IPS-18a (cell line): ENCODE measurements around the gene BRI3BP.

Source experiments
- H3K27ac ChIP-seq: one replicate; pipeline ENCODE4 v1.5.1; 2013; ENCODE audit warnings: low read length
- H3K27me3 ChIP-seq: one replicate; pipeline ENCODE4 v1.6.1; 2013; ENCODE audit warnings: mild to moderate bottlenecking, low read length; ENCODE audit not compliant: control insufficient read depth, insufficient read depth
- H3K36me3 ChIP-seq: one replicate; pipeline ENCODE4 v1.6.1; 2013; ENCODE audit warnings: low read depth, low read length; ENCODE audit not compliant: control insufficient read depth
- H3K4me1 ChIP-seq: one replicate; pipeline ENCODE4 v1.6.1; 2013; ENCODE audit warnings: low read depth, low read length; ENCODE audit not compliant: control insufficient read depth
- H3K4me3 ChIP-seq: one replicate; pipeline ENCODE4 v1.5.1; 2013; ENCODE audit warnings: low read length
- H3K9ac ChIP-seq: one replicate; pipeline ENCODE4 v1.6.1; 2013; ENCODE audit warnings: mild to moderate bottlenecking, low read length, moderate library complexity
- H3K9me3 ChIP-seq: one replicate; pipeline ENCODE4 v1.6.1; 2013; ENCODE audit warnings: low read depth, low read length; ENCODE audit not compliant: control insufficient read depth

BRI3BP gene

GRCh38 chr12:124956571-124956970 lies 36.9 kb upstream of the BRI3BP start:
- no peaks in the 10 kb centered on the region for H3K9me3 ChIP-seq
- no peaks in the 10 kb centered on the region for H3K4me1 ChIP-seq
- no peak overlapping the region for H3K4me3 ChIP-seq
- no peak overlapping the region for H3K9ac ChIP-seq
- H3K27ac ChIP-seq: no peak overlapping the region
- peaks cover 56% of the 10 kb centered on the region for H3K36me3 ChIP-seq
- no peaks in the 10 kb centered on the region for H3K27me3 ChIP-seq

- Histone ChIP-seq H3K9ac (no peak overlapping the region), H3K27me3 (no peaks in the 10 kb centered on the region), H3K27ac (no peak overlapping the region), H3K9me3 (no peaks in the 10 kb centered on the region), H3K4me3 (no peak overlapping the region), H3K4me1 (no peaks in the 10 kb centered on the region), H3K36me3 (peaks cover 68% of the 10 kb centered on the region)
These were observed 32.4 kb upstream of the BRI3BP start for GRCh38 chr12:124961055-124961454.

DNA sequence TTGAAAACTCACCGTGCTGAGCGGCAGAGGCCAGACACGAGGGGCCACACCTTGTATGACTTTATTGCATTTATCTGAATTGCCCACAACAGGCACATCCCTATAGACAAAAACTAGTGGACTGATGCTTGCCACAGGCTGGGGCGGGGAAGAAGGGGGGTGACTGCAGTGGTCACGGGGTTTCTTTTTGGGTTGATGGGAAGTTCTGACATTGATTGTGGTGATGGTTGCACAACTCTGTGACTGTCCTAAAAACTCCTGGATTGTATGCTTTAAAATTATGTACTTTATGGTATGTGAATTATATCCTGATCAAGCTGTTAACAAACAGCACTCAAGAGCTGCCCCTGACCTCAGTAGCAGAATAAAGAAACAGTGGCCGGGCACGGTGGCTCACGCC lies 30.2 kb upstream of the BRI3BP start:
- H3K36me3 ChIP-seq: peaks cover 67% of the 10 kb centered on the region
- H3K9me3 ChIP-seq: no peaks in the 10 kb centered on the region
- no peaks in the 10 kb centered on the region for H3K4me1 ChIP-seq
- H3K4me3 ChIP-seq: no peak overlapping the region
- H3K9ac ChIP-seq: no peak overlapping the region
- H3K27me3 ChIP-seq: no peaks in the 10 kb centered on the region
- H3K27ac ChIP-seq: no peak overlapping the region

- no peak overlapping the region for H3K9ac ChIP-seq
- H3K4me1 ChIP-seq: no peaks in the 10 kb centered on the region
- no peak overlapping the region for H3K4me3 ChIP-seq
- H3K27me3 ChIP-seq: no peaks in the 10 kb centered on the region
- no peak overlapping the region for H3K27ac ChIP-seq
- no peaks in the 10 kb centered on the region for H3K9me3 ChIP-seq
- peaks cover 69% of the 10 kb centered on the region for H3K36me3 ChIP-seq
These were observed 29.2 kb upstream of the BRI3BP start for GRCh38 chr12:124964251-124964650.

- no peaks in the 10 kb centered on the region for H3K4me1 ChIP-seq
- H3K9me3 ChIP-seq: no peaks in the 10 kb centered on the region
- peaks cover 62% of the 10 kb centered on the region for H3K36me3 ChIP-seq
- no peak overlapping the region for H3K9ac ChIP-seq
- no peak overlapping the region for H3K4me3 ChIP-seq
- no peaks in the 10 kb centered on the region for H3K27me3 ChIP-seq
- no peak overlapping the region for H3K27ac ChIP-seq
These were observed 28.5 kb upstream of the BRI3BP start for GRCh38 chr12:124964836-124965462.

GRCh38 chr12:124967016-124967739 lies 26.3 kb upstream of the BRI3BP start:
- H3K4me1 ChIP-seq: no peaks in the 10 kb centered on the region
- peaks cover 60% of the 10 kb centered on the region for H3K36me3 ChIP-seq

DNA sequence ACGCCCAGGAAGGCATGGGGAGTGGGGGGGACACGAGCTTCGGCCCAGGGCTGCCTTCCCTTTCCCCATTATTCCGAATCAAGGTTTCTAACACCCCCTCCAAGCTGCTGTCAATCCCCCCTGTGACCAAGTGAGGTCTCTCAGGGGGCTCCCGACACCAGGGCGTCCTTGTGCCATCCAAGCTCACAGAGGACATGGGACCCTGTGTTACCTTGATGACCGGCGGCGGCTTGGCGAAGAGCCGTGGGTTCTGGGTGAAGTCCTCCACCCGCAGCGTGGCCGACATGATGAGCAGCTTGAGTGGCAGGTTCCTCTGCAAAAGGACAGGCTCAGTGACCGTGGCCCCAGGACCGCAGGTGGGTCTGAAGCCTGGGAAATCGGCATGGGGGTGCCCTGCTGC lies 24.8 kb upstream of the BRI3BP start:
- Histone ChIP-seq H3K36me3 (peaks cover 57% of the 10 kb centered on the region), H3K4me3 (no peak overlapping the region)

More at GRCh38 chr12:124967016-124967739, 26.3 kb upstream of the BRI3BP start:
- no peak overlapping the region for H3K4me3 ChIP-seq
- H3K9me3 ChIP-seq: no peaks in the 10 kb centered on the region
- no peak overlapping the region for H3K27ac ChIP-seq
- H3K9ac ChIP-seq: no peak overlapping the region
- H3K27me3 ChIP-seq: no peaks in the 10 kb centered on the region

DNA sequence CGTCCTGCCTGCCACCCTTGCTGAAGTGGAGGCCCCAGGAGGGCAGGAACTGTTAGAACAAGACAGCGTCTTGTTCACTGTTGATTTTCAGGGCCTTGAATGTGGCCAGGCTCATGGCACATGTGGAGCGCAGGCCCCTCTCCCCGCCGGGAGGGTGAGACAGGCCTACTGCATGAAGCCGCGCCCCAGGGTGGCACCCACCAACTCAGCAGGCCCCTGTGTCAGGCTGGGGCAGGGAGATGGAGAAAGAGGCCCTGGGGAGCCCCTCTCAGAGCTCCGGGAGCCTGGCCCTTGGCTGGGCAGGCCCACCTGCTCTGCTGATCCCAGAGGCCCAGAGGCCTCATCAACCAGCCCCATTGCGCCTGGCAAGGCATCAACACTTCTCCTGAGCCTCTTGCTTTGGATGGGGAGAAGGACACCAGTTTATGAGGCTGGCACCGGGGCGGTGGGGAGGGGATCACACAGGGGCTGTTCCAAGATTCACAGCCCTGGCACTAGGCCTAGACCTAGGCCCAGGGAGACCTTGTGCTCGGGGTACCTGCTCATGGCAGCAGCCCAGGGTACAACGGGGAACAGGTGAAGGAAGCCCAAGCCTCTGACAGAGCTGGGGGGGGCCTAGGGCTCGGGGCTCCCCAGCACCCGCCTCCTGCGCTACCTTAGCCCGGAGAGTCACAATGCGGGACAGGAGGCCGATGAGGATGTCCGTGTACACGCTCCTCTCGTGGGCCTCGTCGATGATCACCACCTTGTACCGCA lies 22.6 kb upstream of the BRI3BP start:
- Histone ChIP-seq H3K36me3 (peaks cover 58% of the 10 kb centered on the region), H3K4me1 (no peaks in the 10 kb centered on the region), H3K4me3 (no peak overlapping the region), H3K9ac (no peak overlapping the region), H3K27ac (no peak overlapping the region), H3K27me3 (no peaks in the 10 kb centered on the region), H3K9me3 (no peaks in the 10 kb centered on the region)

More for the DNA sequence above, 24.8 kb upstream of the BRI3BP start:
- H3K27me3 ChIP-seq: no peaks in the 10 kb centered on the region
- H3K9me3 ChIP-seq: no peaks in the 10 kb centered on the region
- H3K9ac ChIP-seq: no peak overlapping the region
- H3K27ac ChIP-seq: no peak overlapping the region
- H3K4me1 ChIP-seq: no peaks in the 10 kb centered on the region

GRCh38 chr12:124971603-124972002 lies 21.8 kb upstream of the BRI3BP start:
- Histone ChIP-seq H3K4me1 (no peaks in the 10 kb centered on the region), H3K27ac (no peak overlapping the region), H3K4me3 (no peak overlapping the region), H3K9me3 (no peaks in the 10 kb centered on the region), H3K9ac (no peak overlapping the region), H3K27me3 (no peaks in the 10 kb centered on the region), H3K36me3 (peaks cover 56% of the 10 kb centered on the region)

GRCh38 chr12:124972211-124972610 lies 21.2 kb upstream of the BRI3BP start:
- Histone ChIP-seq H3K9ac (no peak overlapping the region), H3K36me3 (peaks cover 55% of the 10 kb centered on the region), H3K4me1 (no peaks in the 10 kb centered on the region)

GRCh38 chr12:124975276-124975675 lies 18.2 kb upstream of the BRI3BP start:
- no peak overlapping the region for H3K9ac ChIP-seq
- H3K27ac ChIP-seq: no peak overlapping the region
- no peaks in the 10 kb centered on the region for H3K9me3 ChIP-seq
- peaks cover 70% of the 10 kb centered on the region for H3K36me3 ChIP-seq
- H3K4me3 ChIP-seq: no peak overlapping the region
- no peaks in the 10 kb centered on the region for H3K27me3 ChIP-seq
- H3K4me1 ChIP-seq: no peaks in the 10 kb centered on the region

More at GRCh38 chr12:124972211-124972610, 21.2 kb upstream of the BRI3BP start:
- Histone ChIP-seq H3K27ac (no peak overlapping the region), H3K9me3 (no peaks in the 10 kb centered on the region), H3K4me3 (no peak overlapping the region), H3K27me3 (no peaks in the 10 kb centered on the region)
